Measurements from ENCODE around the gene PKNOX2.

The PKNOX2 gene

GRCh38 chr11:125333354-125334073, 169.0 kb downstream of the PKNOX2 start:
- Histone ChIP-seq H3K27me3 (peaks cover 27% of the 10 kb centered on the region), H3K36me3 (no peaks in the 10 kb centered on the region), H3K4me3 (ENCODE audit: low read depth in 1 of 2, low read length in 1 of 2) (no peak overlapping the region), H3K4me1 (ENCODE audit: control insufficient read depth in 1 of 2, insufficient read depth in 1 of 2, low read depth in 1 of 2, low read length in 1 of 2) (no peaks in the 10 kb centered on the region), H3K9me3 (no peaks in the 10 kb centered on the region), H3K27ac (no peak overlapping the region)
- TF ChIP-seq, protein P1, sequence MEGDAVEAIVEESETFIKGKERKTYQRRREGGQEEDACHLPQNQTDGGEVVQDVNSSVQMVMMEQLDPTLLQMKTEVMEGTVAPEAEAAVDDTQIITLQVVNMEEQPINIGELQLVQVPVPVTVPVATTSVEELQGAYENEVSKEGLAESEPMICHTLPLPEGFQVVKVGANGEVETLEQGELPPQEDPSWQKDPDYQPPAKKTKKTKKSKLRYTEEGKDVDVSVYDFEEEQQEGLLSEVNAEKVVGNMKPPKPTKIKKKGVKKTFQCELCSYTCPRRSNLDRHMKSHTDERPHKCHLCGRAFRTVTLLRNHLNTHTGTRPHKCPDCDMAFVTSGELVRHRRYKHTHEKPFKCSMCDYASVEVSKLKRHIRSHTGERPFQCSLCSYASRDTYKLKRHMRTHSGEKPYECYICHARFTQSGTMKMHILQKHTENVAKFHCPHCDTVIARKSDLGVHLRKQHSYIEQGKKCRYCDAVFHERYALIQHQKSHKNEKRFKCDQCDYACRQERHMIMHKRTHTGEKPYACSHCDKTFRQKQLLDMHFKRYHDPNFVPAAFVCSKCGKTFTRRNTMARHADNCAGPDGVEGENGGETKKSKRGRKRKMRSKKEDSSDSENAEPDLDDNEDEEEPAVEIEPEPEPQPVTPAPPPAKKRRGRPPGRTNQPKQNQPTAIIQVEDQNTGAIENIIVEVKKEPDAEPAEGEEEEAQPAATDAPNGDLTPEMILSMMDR (IDR thresholded peaks at IDR 0.05), result no peak

GRCh38 chr11:125335106-125335505, 170.6 kb downstream of the PKNOX2 start:
- Histone ChIP-seq H3K4me3 (ENCODE audit: low read depth in 1 of 2, low read length in 1 of 2) (no peak overlapping the region), H3K27me3 (peaks cover 19% of the 10 kb centered on the region), H3K27ac (no peak overlapping the region), H3K9me3 (no peaks in the 10 kb centered on the region), H3K4me1 (ENCODE audit: control insufficient read depth in 1 of 2, insufficient read depth in 1 of 2, low read depth in 1 of 2, low read length in 1 of 2) (no peaks in the 10 kb centered on the region), H3K36me3 (no peaks in the 10 kb centered on the region)
- TF ChIP-seq, protein P1 (IDR thresholded peaks at IDR 0.05), result no peak

- TF ChIP-seq, protein P1 (IDR thresholded peaks at IDR 0.05), result no peak
- Histone ChIP-seq H3K27ac (no peak overlapping the region), H3K9me3 (no peaks in the 10 kb centered on the region)
Measured at GRCh38 chr11:125337836-125338834, 173.6 kb downstream of the PKNOX2 start.

GRCh38 chr11:125338886-125339811, 174.6 kb downstream of the PKNOX2 start:
- H3K27ac ChIP-seq, result no peak overlapping the region
- no peaks in the 10 kb centered on the region for H3K4me1 ChIP-seq (ENCODE audit: control insufficient read depth in 1 of 2, insufficient read depth in 1 of 2, low read depth in 1 of 2, low read length in 1 of 2)
- H3K9me3 ChIP-seq, result no peaks in the 10 kb centered on the region
- no peak overlapping the region for H3K4me3 ChIP-seq (ENCODE audit: low read depth in 1 of 2, low read length in 1 of 2)
- TF ChIP-seq, protein P1 (IDR thresholded peaks at IDR 0.05), result no peak
- no peaks in the 10 kb centered on the region for H3K36me3 ChIP-seq
- H3K27me3 ChIP-seq, result peaks cover 14% of the 10 kb centered on the region

More at GRCh38 chr11:125337836-125338834, 173.6 kb downstream of the PKNOX2 start:
- Histone ChIP-seq H3K36me3 (no peaks in the 10 kb centered on the region), H3K4me3 (ENCODE audit: low read depth in 1 of 2, low read length in 1 of 2) (no peak overlapping the region), H3K4me1 (ENCODE audit: control insufficient read depth in 1 of 2, insufficient read depth in 1 of 2, low read depth in 1 of 2, low read length in 1 of 2) (no peaks in the 10 kb centered on the region), H3K27me3 (peaks cover 14% of the 10 kb centered on the region)

DNA sequence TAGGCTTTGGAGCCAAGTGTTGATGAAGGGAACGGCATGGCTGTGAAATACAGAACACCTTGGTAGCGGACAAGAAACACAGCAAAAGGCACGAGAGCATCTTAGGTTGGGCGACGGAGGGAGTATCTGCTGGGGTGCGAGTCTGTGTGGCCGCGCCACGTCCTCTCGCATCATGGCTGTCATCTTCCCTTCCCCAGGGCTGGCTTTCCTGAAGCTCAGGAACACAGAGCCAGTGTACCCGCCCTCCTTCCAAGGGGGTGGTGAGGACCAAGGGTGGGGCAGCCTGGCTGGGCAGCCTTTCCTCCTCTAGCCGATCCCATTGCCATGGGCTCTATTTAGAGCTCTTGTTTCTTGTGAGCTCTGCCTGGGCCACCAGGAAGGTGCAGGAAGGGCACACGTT, 177.1 kb downstream of the PKNOX2 start:
- Histone ChIP-seq H3K27ac (no peak overlapping the region), H3K27me3 (peaks cover 33% of the 10 kb centered on the region), H3K36me3 (no peaks in the 10 kb centered on the region), H3K4me3 (ENCODE audit: low read depth in 1 of 2, low read length in 1 of 2) (no peak overlapping the region), H3K9me3 (no peaks in the 10 kb centered on the region), H3K4me1 (ENCODE audit: control insufficient read depth in 1 of 2, insufficient read depth in 1 of 2, low read depth in 1 of 2, low read length in 1 of 2) (no peaks in the 10 kb centered on the region)
- TF ChIP-seq, protein P1 (IDR thresholded peaks at IDR 0.05), result no peak
